Activated B cell treated with CpG ODN at 0.5 μM for 24 hours (primary cell): ENCODE measurements around the gene TMEFF2. TPM values are rescaled to one million over a fixed set of nuclear protein-coding genes. Genes with fewer than 3 reads are reported as not detected.
"Not testable (repeated sequence)": the region's sequence is repeated elsewhere in the genome, so short reads cannot be mapped to it uniquely, and the experiment has no call there.

Experiments used
- ATAC-seq: fragments of 200-7000 bp; cut with Tn5 transposase; one replicate; pipeline ENCODE4 v1.10.0; 2021; ENCODE audit warnings: low read depth, mild to moderate bottlenecking, moderate library complexity
- CTCF ChIA-PET: fragments of 350-600 bp; sonication (Branson Sonifier 250); formaldehyde crosslinking; loops from one replicate; lab custom pipeline; 2021; ENCODE audit warnings: antibody characterized with exemption; lab: Charles Lee
- POLR2A ChIA-PET: fragments of 350-600 bp; sonication (Branson Sonifier 250); formaldehyde crosslinking; loops from one replicate; lab custom pipeline; 2021; ENCODE audit warnings: antibody characterized with exemption; lab: Charles Lee
- DNase-seq: peaks from one replicate; pipeline ENCODE4 v3.0.0; 2022
- H3K27ac Mint-ChIP-seq: one replicate; pipeline ENCODE4 v1.8.0; 2020; ENCODE audit warnings: mixed read lengths
- H3K27me3 Mint-ChIP-seq: one replicate; pipeline ENCODE4 v1.8.0; 2021; ENCODE audit warnings: mixed read lengths
- H3K36me3 Mint-ChIP-seq: one replicate; pipeline ENCODE4 v1.8.0; 2021; ENCODE audit warnings: low read depth, mixed read lengths
- H3K4me1 Mint-ChIP-seq: one replicate; pipeline ENCODE4 v1.8.0; 2021; ENCODE audit warnings: mixed read lengths
- H3K4me3 Mint-ChIP-seq: one replicate; pipeline ENCODE4 v1.8.0; 2020; ENCODE audit warnings: mild to moderate bottlenecking, mixed read lengths
- H3K9me3 Mint-ChIP-seq: one replicate; pipeline ENCODE4 v1.8.0; 2020; ENCODE audit warnings: mixed read lengths
- intact Hi-C: fragments of 100-400 bp; cut with micrococcal nuclease; formaldehyde crosslinking; loops from one replicate; pipeline ENCODE4 v1.15.1; 2024
- total RNA-seq: library from RNA; stranded (reverse); gene quantifications from 2 replicates; pipeline ENCODE4 v1.2.3, GENCODE V29; 2022
- TF ChIP-seq, protein P1 (sequence below): fragments of 200-600 bp; IDR thresholded peaks from one replicate; pipeline ENCODE4 v1.8.0; 2022; ENCODE audit warnings: antibody characterized with exemption, mild to moderate bottlenecking

Gene TMEFF2
- total RNA-seq, 1 donor from 2014 or later: not detected

DNA sequence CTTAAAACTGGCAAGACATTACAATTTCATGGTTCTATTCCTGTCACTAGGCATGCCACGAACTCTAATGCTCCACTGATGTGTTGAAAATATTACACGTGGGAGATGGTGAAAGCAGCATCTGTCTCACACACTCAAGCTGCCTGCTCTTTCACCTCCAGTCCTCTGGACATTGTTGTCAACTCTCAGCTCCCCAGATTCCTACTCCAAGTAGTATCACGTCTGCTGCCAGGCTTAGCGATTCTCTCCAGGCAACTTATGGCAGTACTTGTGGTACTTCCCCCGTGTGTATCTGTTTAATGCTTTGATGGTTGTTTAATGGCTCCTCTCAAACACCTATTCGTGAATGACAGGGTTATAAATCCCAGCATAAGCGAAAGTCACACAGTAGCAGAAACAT, 103.8 kb downstream of the TMEFF2 start:
- Mint-ChIP-seq H3K36me3 (no peaks in the 10 kb centered on the region), H3K27ac (no peak overlapping the region), H3K9me3 (no peaks in the 10 kb centered on the region), H3K27me3 (no peaks in the 10 kb centered on the region), H3K4me3 (no peak overlapping the region), H3K4me1 (peaks cover 2% of the 10 kb centered on the region)
- ATAC-seq (no peak), DNase-seq (no peak)
- ChIA-PET POLR2A (no interaction called here), CTCF (no interaction called here)
- TF ChIP-seq, protein P1, sequence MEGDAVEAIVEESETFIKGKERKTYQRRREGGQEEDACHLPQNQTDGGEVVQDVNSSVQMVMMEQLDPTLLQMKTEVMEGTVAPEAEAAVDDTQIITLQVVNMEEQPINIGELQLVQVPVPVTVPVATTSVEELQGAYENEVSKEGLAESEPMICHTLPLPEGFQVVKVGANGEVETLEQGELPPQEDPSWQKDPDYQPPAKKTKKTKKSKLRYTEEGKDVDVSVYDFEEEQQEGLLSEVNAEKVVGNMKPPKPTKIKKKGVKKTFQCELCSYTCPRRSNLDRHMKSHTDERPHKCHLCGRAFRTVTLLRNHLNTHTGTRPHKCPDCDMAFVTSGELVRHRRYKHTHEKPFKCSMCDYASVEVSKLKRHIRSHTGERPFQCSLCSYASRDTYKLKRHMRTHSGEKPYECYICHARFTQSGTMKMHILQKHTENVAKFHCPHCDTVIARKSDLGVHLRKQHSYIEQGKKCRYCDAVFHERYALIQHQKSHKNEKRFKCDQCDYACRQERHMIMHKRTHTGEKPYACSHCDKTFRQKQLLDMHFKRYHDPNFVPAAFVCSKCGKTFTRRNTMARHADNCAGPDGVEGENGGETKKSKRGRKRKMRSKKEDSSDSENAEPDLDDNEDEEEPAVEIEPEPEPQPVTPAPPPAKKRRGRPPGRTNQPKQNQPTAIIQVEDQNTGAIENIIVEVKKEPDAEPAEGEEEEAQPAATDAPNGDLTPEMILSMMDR: no peak
- intact Hi-C loops: no loop called here

DNA sequence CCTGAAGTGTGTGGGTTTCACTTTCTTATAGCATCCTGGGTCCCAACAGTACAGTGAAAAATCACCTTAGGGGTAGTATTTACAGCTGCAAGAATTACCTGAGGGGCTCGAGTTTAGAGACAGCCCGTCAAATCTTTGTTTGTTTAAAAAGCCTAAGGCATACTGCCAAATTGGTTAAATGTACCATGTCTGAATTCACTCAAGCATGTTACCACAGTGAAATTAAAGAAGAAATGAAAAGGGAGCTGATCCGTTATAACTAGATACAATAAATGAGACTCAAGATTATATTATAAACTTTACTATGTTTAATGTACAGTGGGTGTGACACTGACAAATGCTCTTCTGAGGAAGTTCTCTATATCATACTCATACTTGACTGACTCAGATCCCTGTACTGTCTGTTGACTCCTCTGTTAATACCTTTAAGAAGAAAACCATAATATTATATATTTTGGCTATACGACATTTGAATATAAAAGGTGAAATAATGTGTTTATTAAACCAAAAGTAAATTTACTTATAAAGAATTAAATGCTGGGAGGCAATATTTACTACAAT, 107.3 kb downstream of the TMEFF2 start:
- ATAC-seq (no peak), DNase-seq (no peak)
- intact Hi-C loops: no loop called here
- Mint-ChIP-seq H3K27me3 (no peaks in the 10 kb centered on the region), H3K4me3 (no peak overlapping the region), H3K27ac (no peak overlapping the region), H3K36me3 (no peaks in the 10 kb centered on the region), H3K9me3 (no peaks in the 10 kb centered on the region), H3K4me1 (peaks cover 2% of the 10 kb centered on the region)
- ChIA-PET CTCF (no interaction called here), POLR2A (no interaction called here)
- TF ChIP-seq, protein P1: no peak

DNA sequence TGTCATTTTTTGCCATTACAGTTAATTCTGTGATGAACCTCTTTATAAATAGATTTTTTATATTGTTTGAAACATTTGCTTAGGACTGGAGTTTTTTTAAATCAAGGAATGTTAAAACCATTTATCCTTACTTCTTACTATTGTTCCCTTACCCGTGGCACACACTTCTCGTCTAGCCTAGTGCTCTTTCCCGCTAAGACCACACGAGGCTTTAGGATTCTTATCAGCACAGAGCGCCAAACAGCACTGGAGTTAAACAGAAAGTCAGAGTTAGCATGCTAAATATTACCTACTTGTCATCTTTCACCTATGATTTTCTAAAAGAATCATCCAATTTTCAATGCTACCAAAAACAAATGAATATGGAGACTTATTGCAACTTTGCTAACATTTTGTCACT, 112.6 kb downstream of the TMEFF2 start:
- TF ChIP-seq, protein P1: no peak
- CTCF ChIA-PET: no interaction called here
- DNase-seq: no peak
- no peaks in the 10 kb centered on the region for H3K4me1 Mint-ChIP-seq
- intact Hi-C loops: no loop called here
- H3K36me3 Mint-ChIP-seq: no peaks in the 10 kb centered on the region
- POLR2A ChIA-PET: no interaction called here
- no peak overlapping the region for H3K27ac Mint-ChIP-seq
- peaks cover 4% of the 10 kb centered on the region for H3K9me3 Mint-ChIP-seq
- ATAC-seq: no peak
- no peaks in the 10 kb centered on the region for H3K27me3 Mint-ChIP-seq
- no peak overlapping the region for H3K4me3 Mint-ChIP-seq

DNA sequence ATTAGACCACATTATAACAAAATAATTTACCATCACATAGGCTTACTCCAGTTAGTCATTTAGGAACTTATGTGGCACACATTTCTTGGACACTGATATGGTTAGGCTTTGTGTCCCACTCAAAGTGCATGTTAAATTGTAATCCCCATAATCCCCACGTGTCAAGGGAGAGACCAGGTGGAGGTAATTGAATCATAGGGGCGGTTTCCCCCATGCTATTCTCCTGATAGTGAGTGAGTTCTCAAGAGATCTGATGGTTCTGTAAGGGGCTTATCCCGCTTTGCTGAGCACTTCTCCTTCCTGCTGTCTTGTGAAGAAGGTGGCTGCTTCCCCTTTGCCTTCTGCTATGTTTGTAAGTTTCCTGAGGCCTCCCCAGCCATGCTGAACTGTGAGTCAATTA, 114.6 kb downstream of the TMEFF2 start:
- H3K4me1 Mint-ChIP-seq, H3K4me3 Mint-ChIP-seq, CTCF ChIA-PET, DNase-seq, ATAC-seq, H3K27ac Mint-ChIP-seq, intact Hi-C loops, POLR2A ChIA-PET, H3K9me3 Mint-ChIP-seq, H3K36me3 Mint-ChIP-seq, H3K27me3 Mint-ChIP-seq: not testable (repeated sequence)

DNA sequence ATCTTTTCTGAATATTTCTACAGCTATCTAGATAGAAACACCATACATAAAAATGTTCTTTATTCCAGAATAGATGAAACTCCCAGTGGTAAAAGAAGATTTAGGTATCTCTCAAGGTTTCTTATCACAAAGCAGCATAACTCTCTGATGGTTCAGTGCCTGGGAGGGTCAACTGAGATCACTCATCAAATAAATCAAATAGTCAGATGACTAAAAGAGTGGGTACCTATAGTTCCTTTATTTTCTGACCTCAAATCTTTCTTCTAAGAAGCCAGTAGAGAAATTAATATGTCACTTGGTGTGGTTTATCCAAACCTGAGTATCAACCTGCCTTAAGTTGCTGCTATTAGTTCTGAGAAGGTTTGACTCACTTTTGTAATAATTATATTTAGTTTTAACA, 120.9 kb downstream of the TMEFF2 start:
- DNase-seq (no peak), ATAC-seq (no peak)
- Mint-ChIP-seq H3K27me3 (no peaks in the 10 kb centered on the region), H3K27ac (no peak overlapping the region), H3K36me3 (no peaks in the 10 kb centered on the region), H3K4me1 (no peaks in the 10 kb centered on the region), H3K4me3 (no peak overlapping the region), H3K9me3 (no peaks in the 10 kb centered on the region)
- intact Hi-C loops: no loop called here
- ChIA-PET CTCF (no interaction called here), POLR2A (no interaction called here)
- TF ChIP-seq, protein P1: no peak

DNA sequence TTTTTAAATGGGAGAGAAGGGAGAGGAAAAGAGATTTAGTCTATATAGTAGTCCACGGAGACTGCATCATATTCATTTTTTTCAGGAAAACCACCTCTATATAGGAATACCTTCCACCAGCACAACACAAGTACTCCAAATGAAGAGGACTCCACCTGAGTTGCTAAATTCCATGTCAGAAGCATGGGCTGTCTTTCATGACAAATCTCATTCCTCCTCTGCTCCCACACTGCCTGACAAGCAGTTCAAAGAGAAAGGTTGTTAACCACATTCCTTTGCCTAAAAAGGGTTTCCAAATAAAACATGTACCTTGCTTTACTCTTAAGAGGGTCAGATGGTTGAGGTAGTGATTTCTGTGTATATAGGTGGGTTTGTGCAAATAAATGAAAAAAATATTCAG, 122.0 kb downstream of the TMEFF2 start:
- POLR2A ChIA-PET: no interaction called here

More for the DNA sequence above, 122.0 kb downstream of the TMEFF2 start:
- ATAC-seq (no peak), DNase-seq (no peak)
- Mint-ChIP-seq H3K36me3 (no peaks in the 10 kb centered on the region), H3K4me1 (no peaks in the 10 kb centered on the region), H3K9me3 (no peaks in the 10 kb centered on the region), H3K27me3 (no peaks in the 10 kb centered on the region), H3K4me3 (no peak overlapping the region), H3K27ac (no peak overlapping the region)
- intact Hi-C loops: no loop called here
- TF ChIP-seq, protein P1: no peak
- CTCF ChIA-PET: no interaction called here
